ENCODE results near the gene CTXN3.

Gene CTXN3

GRCh38 chr5:127649018-127649439, at the start of gene CTXN3:
TSS of gene CTXN3 (plus strand) at chr5:127649082. CDS start at chr5:127657522, 8,440 bp downstream.
- no peak for DNase-seq (ENCODE audit: low read depth in 2 of 2)

GRCh38 chr5:127599320-127599719, 49.6 kb upstream of the CTXN3 start:
- DNase-seq (ENCODE audit: low read depth in 2 of 2), result no peak

GRCh38 chr5:127599847-127600246, 49.0 kb upstream of the CTXN3 start:
- no peak for DNase-seq (ENCODE audit: low read depth in 2 of 2)

DNA sequence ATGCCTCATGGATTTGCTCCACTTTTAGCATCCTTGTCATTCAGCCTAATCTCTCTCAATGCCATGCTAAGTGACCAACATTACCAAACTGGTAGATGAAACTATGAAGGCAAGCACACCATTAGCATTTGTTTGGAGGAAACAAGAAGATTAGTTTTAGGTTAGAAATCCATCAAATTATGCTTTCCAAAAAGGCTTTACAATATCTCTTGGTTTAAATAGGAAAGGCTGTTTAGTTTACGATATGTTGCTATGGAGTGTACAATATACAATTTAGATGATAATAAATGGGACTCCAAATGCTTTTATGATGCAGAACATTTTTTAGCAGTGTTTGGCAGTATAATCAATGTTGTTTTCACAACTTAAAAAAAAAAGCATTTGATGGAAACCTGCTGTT, 47.8 kb upstream of the CTXN3 start:
- DNase-seq (ENCODE audit: low read depth in 2 of 2), result no peak

GRCh38 chr5:127601601-127602000, 47.3 kb upstream of the CTXN3 start:
- DNase-seq (ENCODE audit: low read depth in 2 of 2), result no peak

DNA sequence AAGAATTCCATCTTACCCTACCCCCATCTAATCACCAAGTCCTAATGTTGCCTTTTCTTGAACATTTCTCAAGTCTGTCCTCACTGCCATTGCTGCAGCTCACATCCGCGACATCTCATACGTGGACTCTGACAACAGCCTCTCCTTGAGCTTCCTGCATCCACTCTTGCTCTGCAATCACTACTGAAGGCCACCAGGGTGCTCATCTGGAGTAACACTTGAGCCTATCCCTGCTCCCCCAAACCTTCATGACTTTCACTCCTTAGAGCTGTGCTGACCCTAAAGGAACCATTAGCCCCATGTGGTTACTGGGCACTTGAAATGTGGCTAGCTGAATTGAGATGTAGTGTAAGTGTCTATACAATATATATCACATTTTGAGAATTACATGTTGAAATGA, 46.4 kb upstream of the CTXN3 start:
- DNase-seq (ENCODE audit: low read depth in 2 of 2), result no peak

DNA sequence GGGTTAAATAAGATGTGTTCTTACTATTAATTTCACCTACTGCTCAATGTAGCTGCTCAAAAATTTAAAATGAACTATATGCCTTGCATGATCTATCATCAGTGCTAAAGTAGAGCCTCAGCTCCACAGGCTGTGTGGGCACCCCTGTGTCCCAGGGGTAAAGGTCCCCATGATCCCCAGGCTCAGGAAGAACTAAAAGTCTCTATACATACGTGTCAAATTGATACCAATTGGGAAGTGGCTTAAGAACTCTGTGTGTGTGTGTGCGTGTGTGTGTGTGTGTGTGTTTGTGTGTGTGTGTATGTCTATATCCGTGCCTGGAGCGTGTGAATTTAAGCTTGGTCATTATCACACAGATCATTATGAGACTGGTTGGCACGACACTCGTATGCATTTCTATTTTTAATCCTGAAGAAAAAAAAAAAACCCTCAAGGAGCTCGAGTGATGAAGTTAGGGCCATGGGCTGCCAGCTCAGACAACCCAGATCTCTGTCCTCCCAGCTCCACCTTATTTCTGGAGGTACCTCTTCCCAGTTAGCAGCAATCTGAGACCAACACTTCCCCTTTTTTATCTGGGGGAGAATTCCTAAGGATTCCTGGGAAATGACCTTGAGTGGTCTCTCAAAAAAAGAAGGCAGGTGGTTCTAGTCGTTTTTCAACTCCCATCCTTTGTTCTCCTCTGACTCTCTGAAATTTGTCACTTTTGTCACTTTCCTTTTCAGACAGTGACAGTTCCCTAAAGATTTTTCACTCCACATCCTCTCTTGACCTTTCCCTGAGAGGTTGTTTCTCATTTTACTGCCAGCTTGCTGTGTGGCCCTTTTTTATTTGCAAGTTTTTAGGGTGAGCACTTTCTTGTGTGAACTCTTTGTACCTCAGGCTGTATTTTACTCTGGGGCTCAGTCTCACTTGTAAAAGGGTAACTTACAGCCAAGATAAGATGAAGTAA, 45.7 kb upstream of the CTXN3 start:
- no peak for DNase-seq (ENCODE audit: low read depth in 2 of 2)

DNA sequence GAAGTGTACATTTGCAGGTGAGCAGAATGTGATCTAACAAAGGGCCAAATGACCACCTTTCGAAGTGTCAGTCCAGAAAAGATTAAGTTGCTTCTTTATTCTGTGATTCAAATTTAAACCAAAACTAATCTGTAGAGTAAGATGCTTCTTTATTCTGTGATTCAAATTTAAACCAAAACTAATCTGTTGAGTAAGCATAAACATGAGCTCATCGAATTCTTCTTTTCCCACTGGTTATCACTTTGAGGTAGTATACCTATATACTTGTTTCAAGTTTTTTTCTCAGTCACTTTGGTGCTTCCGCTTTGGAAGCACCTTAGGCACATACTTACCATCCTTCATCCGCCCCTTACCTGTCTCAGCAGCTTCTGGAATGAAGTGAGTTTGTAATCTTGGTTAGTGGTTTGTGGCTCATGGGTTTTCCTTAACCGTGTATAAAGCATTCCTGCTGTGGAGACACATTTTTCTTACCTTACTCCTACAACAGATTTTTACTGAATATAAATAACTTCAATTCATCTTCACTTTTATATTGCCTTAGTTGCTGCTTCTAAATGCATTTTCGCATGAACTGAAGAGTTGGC, 40.7 kb upstream of the CTXN3 start:
- no peak for DNase-seq (ENCODE audit: low read depth in 2 of 2)

- no peak for DNase-seq (ENCODE audit: low read depth in 2 of 2)
These were observed 39.9 kb upstream of the CTXN3 start for GRCh38 chr5:127609011-127609410.

DNA sequence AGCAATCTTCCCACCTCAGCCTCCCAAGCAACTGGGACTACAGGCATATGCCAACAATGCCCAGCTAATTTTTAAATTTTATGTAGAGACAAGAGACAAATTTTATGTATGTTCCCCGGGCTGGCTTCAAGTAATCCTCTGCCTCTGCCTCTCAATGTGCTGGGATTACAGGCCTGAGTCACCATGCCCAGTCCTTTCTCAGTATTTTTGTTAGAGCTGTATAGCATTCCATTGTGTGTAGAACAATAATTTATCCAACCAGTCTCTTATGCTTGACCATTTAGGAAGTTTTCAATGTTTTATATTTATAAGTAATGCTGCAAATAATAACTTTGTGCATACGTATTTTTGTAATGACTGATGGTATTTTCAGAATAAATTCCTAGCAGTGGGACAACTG, 38.9 kb upstream of the CTXN3 start:
- no peak for DNase-seq (ENCODE audit: low read depth in 2 of 2)

- DNase-seq (ENCODE audit: low read depth in 2 of 2), result no peak
These were observed 36.3 kb upstream of the CTXN3 start for GRCh38 chr5:127612441-127613141.

DNA sequence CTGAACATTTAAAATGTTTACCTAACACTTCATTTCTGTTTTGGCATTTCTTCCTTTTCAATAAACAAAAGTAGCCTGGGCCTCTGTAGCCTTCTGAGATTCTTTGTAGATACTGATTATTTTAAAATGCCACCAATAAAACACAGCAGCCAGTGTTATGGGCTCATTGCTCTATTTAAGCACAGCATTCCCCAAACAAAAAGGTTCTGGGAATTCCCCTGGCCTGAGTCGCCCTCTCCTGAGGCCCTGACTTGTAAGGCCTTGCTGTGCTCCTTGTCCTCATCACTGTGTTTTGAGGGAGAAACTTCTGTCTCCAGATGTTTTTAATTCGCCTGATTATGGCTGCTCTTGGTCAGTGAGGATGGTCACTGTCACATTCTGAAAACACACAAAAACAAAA, 33.0 kb upstream of the CTXN3 start:
- no peak for DNase-seq (ENCODE audit: low read depth in 2 of 2)

DNA sequence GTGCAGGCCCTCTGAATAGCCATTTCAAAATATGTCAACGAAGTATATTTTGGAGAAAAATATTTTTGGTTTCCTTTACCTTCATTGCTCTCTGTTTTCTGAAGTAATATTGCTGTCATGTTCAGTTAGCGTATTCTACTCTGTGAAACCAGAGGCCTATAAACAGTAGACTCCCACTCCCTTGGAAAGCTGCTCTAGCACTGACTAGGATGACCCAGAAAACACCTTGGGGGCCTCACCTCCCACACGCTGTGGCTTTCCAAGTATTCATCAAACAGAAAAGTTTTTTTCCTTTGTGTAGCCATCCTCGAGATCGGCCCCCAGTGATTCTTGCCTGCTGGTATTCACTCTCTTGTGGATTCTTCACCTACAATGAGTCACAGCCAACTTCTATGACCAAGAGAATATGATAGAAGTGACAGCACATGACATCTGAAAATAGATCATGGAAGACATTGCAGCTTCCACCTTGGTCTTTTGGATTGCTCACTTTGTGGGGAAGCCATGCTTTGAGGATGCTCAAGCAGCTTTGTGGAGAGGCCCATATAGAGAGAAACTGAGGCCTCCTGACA, 28.9 kb upstream of the CTXN3 start:
- DNase-seq (ENCODE audit: low read depth in 2 of 2), result no peak

DNA sequence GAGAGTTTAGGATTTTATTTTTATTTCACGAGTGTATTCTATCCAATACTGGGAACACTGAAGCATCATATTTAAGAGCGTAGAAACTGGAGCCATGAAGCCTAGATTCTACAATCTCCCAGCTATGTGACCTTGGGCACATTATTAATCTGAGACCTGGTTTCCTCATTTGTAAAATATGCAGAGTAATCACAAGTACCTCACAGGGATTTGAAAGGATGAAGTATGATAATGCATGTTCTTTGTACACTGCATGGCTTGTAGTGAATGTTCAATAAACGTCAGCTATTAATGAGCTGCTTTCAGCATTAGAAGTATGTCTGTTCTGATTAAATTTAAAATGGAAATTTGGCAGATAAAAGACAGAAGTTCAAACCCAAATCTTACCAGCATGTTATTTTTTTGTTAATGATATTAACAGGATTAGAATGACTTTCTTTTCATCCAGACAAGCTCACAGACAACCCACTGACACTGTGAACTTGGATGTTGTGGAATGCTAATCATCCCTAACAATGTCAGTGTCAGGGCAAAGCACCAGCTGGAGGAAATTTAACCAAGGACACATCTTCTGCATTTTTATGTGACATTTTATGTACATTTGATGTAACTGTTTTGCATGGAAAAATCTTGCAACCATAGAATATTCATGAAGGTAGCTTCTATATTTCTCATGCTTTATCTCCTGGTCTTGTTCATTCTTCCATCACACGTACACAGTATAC, 27.1 kb upstream of the CTXN3 start:
- DNase-seq (ENCODE audit: low read depth in 2 of 2), result no peak

DNA sequence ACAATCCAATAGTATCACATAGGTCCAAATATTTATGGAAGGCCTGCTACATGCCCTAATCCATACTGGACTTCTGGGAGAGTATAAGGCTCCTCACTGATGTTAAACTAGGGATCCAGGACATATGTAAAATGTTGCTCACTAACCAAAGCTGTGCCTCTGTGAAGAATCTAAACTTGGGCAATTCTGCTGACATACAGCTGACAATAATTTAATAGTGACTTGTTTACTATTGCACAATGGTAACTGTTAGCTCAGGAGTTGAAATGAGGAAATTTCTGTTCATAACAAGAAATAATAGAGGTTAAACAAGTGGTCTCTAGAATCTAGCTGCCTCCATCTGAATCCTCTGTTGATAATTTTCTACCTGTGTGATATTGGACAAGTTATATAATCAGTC, 14.9 kb upstream of the CTXN3 start:
- no peak for DNase-seq (ENCODE audit: low read depth in 2 of 2)

DNA sequence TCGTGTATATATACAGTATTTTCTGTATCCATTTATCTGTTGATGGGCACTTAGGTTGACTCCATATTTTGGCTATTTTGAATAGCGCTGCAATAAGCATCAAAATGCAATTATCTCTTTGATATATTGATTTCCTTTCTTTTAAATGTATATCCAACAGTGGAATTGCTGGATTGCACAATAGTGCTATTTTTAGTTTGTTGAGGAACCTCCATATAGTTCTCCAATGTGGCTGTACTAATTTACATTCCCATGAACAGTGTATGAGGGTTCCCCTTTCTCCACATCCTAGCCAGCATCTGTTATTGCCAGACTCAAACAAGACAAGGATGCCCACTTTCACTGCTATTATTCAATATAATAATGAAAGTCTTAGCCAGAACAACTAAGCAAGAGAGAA, 9.1 kb upstream of the CTXN3 start:
- DNase-seq (ENCODE audit: low read depth in 2 of 2), result no peak

GRCh38 chr5:127642949-127643348, 5.9 kb upstream of the CTXN3 start:
- no peak for DNase-seq (ENCODE audit: low read depth in 2 of 2)

DNA sequence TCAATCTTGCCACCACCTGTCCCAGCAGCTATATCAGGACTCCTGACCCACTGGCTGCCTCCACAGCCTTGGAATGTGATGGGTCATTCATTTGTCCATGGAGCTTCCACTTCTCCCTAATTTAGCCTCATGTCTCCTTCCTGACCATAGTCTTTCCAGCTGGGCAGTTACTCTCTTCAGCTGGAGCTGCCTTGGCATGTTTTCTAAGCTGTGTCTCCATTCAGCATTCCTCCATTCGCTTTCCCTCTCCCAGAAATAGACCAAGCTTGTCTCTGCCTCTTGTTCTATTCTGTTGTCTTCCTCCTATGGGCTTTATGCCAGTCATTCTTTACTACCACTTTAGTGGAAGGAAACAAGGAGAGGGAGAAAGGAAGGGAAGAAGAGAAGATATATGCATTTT, 5.3 kb upstream of the CTXN3 start:
- no peak for DNase-seq (ENCODE audit: low read depth in 2 of 2)

DNA sequence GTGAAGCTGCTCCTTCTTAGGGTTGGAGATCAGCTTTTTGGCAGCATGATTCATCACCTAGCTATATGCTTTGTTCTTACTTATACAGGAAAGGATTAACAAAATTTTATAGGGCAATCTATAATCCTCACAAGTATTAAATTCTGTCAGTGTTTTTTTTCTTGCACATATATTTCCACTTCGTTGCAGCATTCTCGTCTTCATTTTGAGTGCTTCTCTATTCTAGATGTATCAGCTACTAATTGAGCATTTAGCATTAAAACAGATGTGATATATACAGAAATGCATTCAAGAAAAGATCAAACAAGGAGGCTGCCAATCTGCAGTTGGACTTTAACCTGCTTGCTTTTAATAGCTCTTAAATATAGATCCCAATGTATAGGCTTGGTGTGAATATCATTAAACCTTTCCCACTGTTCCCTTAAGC, 3.6 kb upstream of the CTXN3 start:
- DNase-seq (ENCODE audit: low read depth in 2 of 2), result no peak

- DNase-seq (ENCODE audit: low read depth in 2 of 2), result no peak
These were observed 1.4 kb upstream of the CTXN3 start for GRCh38 chr5:127647361-127647958.

DNA sequence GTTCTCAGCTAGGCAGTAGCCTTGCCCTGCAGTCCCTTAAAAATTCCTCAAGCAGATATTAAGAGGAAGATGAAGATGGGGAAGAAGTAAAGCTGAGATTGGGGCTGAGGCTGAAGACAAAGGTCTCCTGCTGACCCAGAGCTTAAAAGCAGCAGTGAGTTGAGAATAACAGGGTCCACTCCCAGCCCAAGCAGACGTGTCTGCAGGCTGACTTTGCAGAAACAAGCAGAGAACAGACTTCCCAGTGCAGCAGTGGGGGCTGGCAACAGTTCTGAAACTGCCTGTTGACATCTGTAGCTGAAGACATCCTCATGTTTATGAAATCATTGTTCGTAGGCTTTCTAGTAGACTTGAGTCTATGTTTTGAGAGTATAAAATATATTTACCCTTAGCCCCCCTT, 1.1 kb downstream of the CTXN3 start:
- DNase-seq (ENCODE audit: low read depth in 2 of 2), result no peak
